K562 (cell line): ENCODE measurements around the gene ZNF236. TPM values are rescaled to one million over a fixed set of nuclear protein-coding genes. Genes with fewer than 3 reads are reported as not detected.

Experiments used
- ATAC-seq: fragments of 200-7000 bp; cut with Tn5 transposase; 3 replicates; pipeline ENCODE4 v1.9.1; 2020; ENCODE audit warnings: moderate library complexity
- BruUV-seq: library from RNA; stranded (reverse); fragments of 400-500 nt; replicated peaks from 2 replicates; lab custom pipeline; 2021; lab: Mats Ljungman, UMichigan
- CTCF ChIA-PET: fragments of 300-600 bp; formaldehyde crosslinking; extraction: SDS; loops from one replicate; lab custom pipeline; 2021; ENCODE audit warnings: low intra/inter-chr PET ratio; lab: Yijun Ruan, JAX
- POLR2A ChIA-PET: fragments of 300-600, 350-650 bp; sonication (Branson Sonifier 250); formaldehyde crosslinking; extraction: SDS; loops from one replicate; lab custom pipeline; 2021; ENCODE audit warnings: antibody characterized with exemption, inconsistent platforms; lab: Yijun Ruan, JAX
- DNase-seq, 4 experiments: peaks; one replicate each; pipeline versions ENCODE4 v3.0.0 to v3.0.0-alpha.2; 2011 to 2018; ENCODE audit warnings: low spot score in 3 of 4, mixed read lengths in 3 of 4; ENCODE audit errors: extremely low read depth in 1 of 4
- FAIRE-seq: peaks from 2 replicates; lab custom pipeline; 2011; peaks lifted over from hg19 to GRCh38; lab: Jason Lieb, UNC
- H2AFZ ChIP-seq: 2 replicates; pipeline ENCODE4 v1.6.0; 2011; ENCODE audit warnings: low read depth, low read length, control low read depth, inconsistent platforms
- H3K27ac ChIP-seq: fragments of 200-600 bp; 3 replicates; pipeline ENCODE4 v1.8.0; 2011; ENCODE audit warnings: low read depth, mild to moderate bottlenecking, control low read depth, inconsistent platforms, low read length, moderate library complexity, mixed read lengths; ENCODE audit errors: extremely low read depth
- H3K27me3 ChIP-seq, 2 experiments: fragments of 300-600 bp in 1 of 2; 2 replicates in 1 of 2; 3 replicates in 1 of 2; pipeline versions ENCODE4 v1.6.0 to v1.8.0; 2011; ENCODE audit warnings: inconsistent platforms in 2 of 2, low read length in 2 of 2, mild to moderate bottlenecking in 1 of 2, mixed read lengths in 1 of 2, moderate library complexity in 1 of 2; ENCODE audit not compliant: control insufficient read depth in 2 of 2, insufficient read depth in 2 of 2
- H3K36me3 ChIP-seq: fragments of 300-600 bp; 3 replicates; pipeline ENCODE4 v1.8.0; 2011; ENCODE audit warnings: mild to moderate bottlenecking, low read length, inconsistent platforms; ENCODE audit not compliant: control insufficient read depth, insufficient read depth
- H3K4me1 ChIP-seq, 2 experiments: fragments of 200-600 bp in 1 of 2; replicated peaks in 1 of 2; 2 replicates in 1 of 2; 3 replicates in 1 of 2; pipeline versions ENCODE4 v1.5.1 to v1.8.0; 2011; ENCODE audit warnings: inconsistent platforms in 2 of 2, low read length in 2 of 2, mild to moderate bottlenecking in 1 of 2, mixed read lengths in 1 of 2, moderate library complexity in 1 of 2; ENCODE audit not compliant: control insufficient read depth in 2 of 2, insufficient read depth in 2 of 2
- H3K4me2 ChIP-seq: 2 replicates; pipeline ENCODE4 v1.6.1; 2011; ENCODE audit warnings: low read length, control low read depth, inconsistent platforms, mixed read lengths; ENCODE audit not compliant: insufficient read depth
- H3K4me3 ChIP-seq: fragments of 200-600 bp; sonication (generic), shearing (Covaris generic); 2 replicates; pipeline ENCODE4 v1.5.1; 2016; ENCODE audit warnings: control low read depth, inconsistent platforms
- H3K79me2 ChIP-seq: fragments of 200-600 bp; 3 replicates; pipeline ENCODE4 v1.8.0; 2011; ENCODE audit warnings: low read length, inconsistent platforms; ENCODE audit not compliant: control insufficient read depth, insufficient read depth
- H3K9ac ChIP-seq, 2 experiments: 2 replicates each; pipeline versions ENCODE4 v1.6.0 to v1.6.1; 2011; ENCODE audit warnings: low read depth in 2 of 2, low read length in 2 of 2, control low read depth in 1 of 2, inconsistent platforms in 1 of 2, mild to moderate bottlenecking in 1 of 2, mixed read lengths in 1 of 2; ENCODE audit not compliant: insufficient read depth in 1 of 2
- H3K9me1 ChIP-seq: one replicate; pipeline ENCODE4 v1.6.0; 2011; ENCODE audit warnings: inconsistent platforms, mild to moderate bottlenecking, low read length, moderate library complexity; ENCODE audit not compliant: control insufficient read depth, insufficient read depth
- H3K9me3 ChIP-seq: replicated peaks from 2 replicates; pipeline ENCODE4 v1.5.1; 2011; ENCODE audit warnings: low read depth, low read length, inconsistent platforms; ENCODE audit not compliant: control insufficient read depth, insufficient read depth
- H4K20me1 ChIP-seq: replicated peaks from 2 replicates; pipeline ENCODE4 v1.6.1; 2011; ENCODE audit warnings: low read length, inconsistent platforms, mixed read lengths; ENCODE audit not compliant: control insufficient read depth, insufficient read depth
- CHD2 ChIP-seq: IDR thresholded peaks from 2 replicates; pipeline ENCODE4 v1.6.1; 2011; ENCODE audit warnings: low read depth, low read length
- CREB3L1 ChIP-seq: fragments of 450-650 bp; IDR thresholded peaks from 2 replicates; pipeline ENCODE4 v1.6.1; 2014; ENCODE audit warnings: low read depth, mild to moderate bottlenecking, moderate library complexity, borderline replicate concordance
- HMGN3 ChIP-seq: IDR thresholded peaks from 2 replicates; pipeline ENCODE4 v1.6.1; 2011; ENCODE audit warnings: borderline replicate concordance, low read depth, mild to moderate bottlenecking, mixed read lengths, low read length; ENCODE audit not compliant: insufficient read length; ENCODE audit errors: extremely low read depth
- KAT8 ChIP-seq: fragments of 450-650 bp; IDR thresholded peaks from 2 replicates; pipeline ENCODE4 v1.6.1; 2016; ENCODE audit warnings: low read depth, mild to moderate bottlenecking
- KLF10 ChIP-seq: fragments of 250-450 bp; sonication (Bioruptor Pico); IDR thresholded peaks from 2 replicates; pipeline ENCODE4 v1.6.1; 2021; ENCODE audit warnings: matching md5 sums
- MED1 ChIP-seq: sonication (generic); formaldehyde crosslinking; IDR thresholded peaks from 2 replicates; pipeline ENCODE4 v1.8.1; 2023; ENCODE audit warnings: missing genetic modification reagents, borderline replicate concordance
- RBBP5 ChIP-seq: fragments of 200-600 bp; sonication (generic); IDR thresholded peaks from 2 replicates; pipeline ENCODE4 v1.6.1; 2012; ENCODE audit warnings: borderline replicate concordance, mild to moderate bottlenecking, low read length, control low read depth, inconsistent platforms; ENCODE audit not compliant: insufficient read depth, poor library complexity, severe bottlenecking
- SIN3B ChIP-seq: fragments of 450-650 bp; IDR thresholded peaks from 2 replicates; pipeline ENCODE4 v1.6.1; 2017; ENCODE audit warnings: low read depth, mild to moderate bottlenecking, moderate library complexity
- UBTF ChIP-seq, 2 experiments: IDR thresholded peaks; 2 replicates each; pipeline ENCODE4 v1.6.1; 2012; ENCODE audit warnings: improper control_type of control experiment in 2 of 2, low read depth in 2 of 2, low read length in 2 of 2, borderline replicate concordance in 1 of 2
- WGBS: fragments of 100-300 bp; shearing (Covaris generic); methylation state at CpG from one replicate; pipeline ENCODE4 v1.1.6; 2016; ENCODE audit warnings: low coverage, mixed read lengths; ENCODE audit not compliant: insufficient coverage; ENCODE audit errors: missing lambda C conversion rate; 5-methylcytosine and 5-hydroxymethylcytosine counted together
- in situ Hi-C: fragments of 300-500 bp; cut with MboI; formaldehyde crosslinking; loops from 4 replicates; pipeline ENCODE4 v1.15.0; 2018; ENCODE audit warnings: inconsistent platforms, mixed read lengths
- intact Hi-C: fragments of 100-400 bp; cut with micrococcal nuclease; formaldehyde crosslinking; loops from 2 replicates; pipeline ENCODE4 v1.14.2; 2022
- polyA plus RNA-seq, 8 experiments: library from polyadenylated mRNA; depleted of rRNA in 4 of 8; stranded (reverse) in 5 of 8; unstranded in 3 of 8; fragments of >200 nt; fragmentation: Nextera tagmentation in 2 of 8; fragmentation: Illumina TruSeq in 1 of 8; extraction: Ambion mirVana in 2 of 8; extraction: Trizol in 1 of 8; gene quantifications; 2 replicates each; pipeline versions ENCODE4 v1.2.1 to v1.2.3, GENCODE V29; 2011 to 2014; ENCODE audit warnings: inconsistent platforms in 1 of 8, missing spikeins in 1 of 8
- total RNA-seq, 7 experiments: library from RNA; depleted of rRNA in 6 of 7; stranded (reverse); fragments of >200 nt in 6 of 7; fragmentation: Illumina TruSeq in 2 of 7; extraction: Trizol in 2 of 7; gene quantifications; 2 replicates each; pipeline versions ENCODE4 v1.2.1 to v1.2.3, GENCODE V29; 2011 to 2021; ENCODE audit warnings: low replicate concordance in 1 of 7
- TF ChIP-seq, protein P1 (sequence below): fragments of 450-650 bp; IDR thresholded peaks from 2 replicates; pipeline ENCODE4 v1.6.1; 2018; ENCODE audit not compliant: partially characterized antibody

Gene ZNF236
- total and polyA plus RNA-seq, 9 of the 15 experiments (the other 6 are each of a cell fraction or from before 2014, with no cell fraction given), result 0.35 to 8.7 (median 3.4) TPM

- TF ChIP-seq, protein P1, sequence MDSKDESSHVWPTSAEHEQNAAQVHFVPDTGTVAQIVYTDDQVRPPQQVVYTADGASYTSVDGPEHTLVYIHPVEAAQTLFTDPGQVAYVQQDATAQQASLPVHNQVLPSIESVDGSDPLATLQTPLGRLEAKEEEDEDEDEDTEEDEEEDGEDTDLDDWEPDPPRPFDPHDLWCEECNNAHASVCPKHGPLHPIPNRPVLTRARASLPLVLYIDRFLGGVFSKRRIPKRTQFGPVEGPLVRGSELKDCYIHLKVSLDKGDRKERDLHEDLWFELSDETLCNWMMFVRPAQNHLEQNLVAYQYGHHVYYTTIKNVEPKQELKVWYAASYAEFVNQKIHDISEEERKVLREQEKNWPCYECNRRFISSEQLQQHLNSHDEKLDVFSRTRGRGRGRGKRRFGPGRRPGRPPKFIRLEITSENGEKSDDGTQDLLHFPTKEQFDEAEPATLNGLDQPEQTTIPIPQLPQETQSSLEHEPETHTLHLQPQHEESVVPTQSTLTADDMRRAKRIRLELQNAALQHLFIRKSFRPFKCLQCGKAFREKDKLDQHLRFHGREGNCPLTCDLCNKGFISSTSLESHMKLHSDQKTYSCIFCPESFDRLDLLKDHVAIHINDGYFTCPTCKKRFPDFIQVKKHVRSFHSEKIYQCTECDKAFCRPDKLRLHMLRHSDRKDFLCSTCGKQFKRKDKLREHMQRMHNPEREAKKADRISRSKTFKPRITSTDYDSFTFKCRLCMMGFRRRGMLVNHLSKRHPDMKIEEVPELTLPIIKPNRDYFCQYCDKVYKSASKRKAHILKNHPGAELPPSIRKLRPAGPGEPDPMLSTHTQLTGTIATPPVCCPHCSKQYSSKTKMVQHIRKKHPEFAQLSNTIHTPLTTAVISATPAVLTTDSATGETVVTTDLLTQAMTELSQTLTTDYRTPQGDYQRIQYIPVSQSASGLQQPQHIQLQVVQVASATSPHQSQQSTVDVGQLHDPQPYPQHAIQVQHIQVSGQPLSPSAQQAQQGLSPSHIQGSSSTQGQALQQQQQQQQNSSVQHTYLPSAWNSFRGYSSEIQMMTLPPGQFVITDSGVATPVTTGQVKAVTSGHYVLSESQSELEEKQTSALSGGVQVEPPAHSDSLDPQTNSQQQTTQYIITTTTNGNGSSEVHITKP, result no peak
- no peak for TF ChIP-seq KAT8
Observed at GRCh38 chr18:76823161-76823538, 793 bp downstream of the ZNF236 start (continued).

- Histone ChIP-seq H3K27ac (peak overlapping the region; percentile 80), H3K4me3 (peak overlapping the region; percentile 67), H3K27me3 (no peaks in the 10 kb centered on the region), H3K4me2 (peak overlapping the region; percentile 90), H3K9ac (peak overlapping the region; percentile 85 to 96), H3K79me2 (peaks cover 59% of the 10 kb centered on the region), H2AFZ (peak overlapping the region; percentile 87), H3K9me3 (no peaks in the 10 kb centered on the region), H4K20me1 (no peaks in the 10 kb centered on the region), H3K9me1 (no peaks in the 10 kb centered on the region), H3K4me1 (peaks cover 12 to 22% of the 10 kb centered on the region in 2 experiments; a peak in 4 of 5 replicates), H3K36me3 (no peaks in the 10 kb centered on the region)
- FAIRE-seq (no peak), DNase-seq (peak; percentile 37 to 67 (median 54)), ATAC-seq (peak; percentile 80)
- 7% methylated on average over 16 of the region's 28 CpGs for WGBS
- intact Hi-C loops (no loop called here), in situ Hi-C loops (no loop called here)
- ChIA-PET CTCF (no interaction called here), POLR2A (interaction anchor here (1.6 kb wide), 1 partner anchor 14 kb away, joined by 6 read pairs; no protein-coding TSS in a partner anchor)
- no TSS peak for BruUV-seq
- TF ChIP-seq MED1 (no peak), RBBP5 (peak; percentile 71), SIN3B (no peak), CREB3L1 (peak; percentile 37; the same call in 1 of the 2 replicates), UBTF (IDR thresholded peaks at IDR 0.05; ENCODE audit: borderline replicate concordance in 1 of 2, low read depth in 2 of 2, low read length in 2 of 2) (peak in 1 of 2 experiments; percentile 73; a peak in 1 of 4 replicates), CHD2 (peak; percentile 95), HMGN3 (peak; percentile 43), KLF10 (CRISPR knock-in tag) (no peak)
Observed at GRCh38 chr18:76823587-76824011, 1.2 kb downstream of the ZNF236 start.
